ENCODE measurements around the gene MRPL50. TPM values are rescaled to one million over a fixed set of nuclear protein-coding genes. Genes with fewer than 3 reads are reported as not detected.

MRPL50 gene
- 10 to 100 TPM; 18.0 to 31.2 (median 24.4) TPM for polyA plus RNA-seq (ENCODE audit: insufficient read length in 4 of 4)

DNA sequence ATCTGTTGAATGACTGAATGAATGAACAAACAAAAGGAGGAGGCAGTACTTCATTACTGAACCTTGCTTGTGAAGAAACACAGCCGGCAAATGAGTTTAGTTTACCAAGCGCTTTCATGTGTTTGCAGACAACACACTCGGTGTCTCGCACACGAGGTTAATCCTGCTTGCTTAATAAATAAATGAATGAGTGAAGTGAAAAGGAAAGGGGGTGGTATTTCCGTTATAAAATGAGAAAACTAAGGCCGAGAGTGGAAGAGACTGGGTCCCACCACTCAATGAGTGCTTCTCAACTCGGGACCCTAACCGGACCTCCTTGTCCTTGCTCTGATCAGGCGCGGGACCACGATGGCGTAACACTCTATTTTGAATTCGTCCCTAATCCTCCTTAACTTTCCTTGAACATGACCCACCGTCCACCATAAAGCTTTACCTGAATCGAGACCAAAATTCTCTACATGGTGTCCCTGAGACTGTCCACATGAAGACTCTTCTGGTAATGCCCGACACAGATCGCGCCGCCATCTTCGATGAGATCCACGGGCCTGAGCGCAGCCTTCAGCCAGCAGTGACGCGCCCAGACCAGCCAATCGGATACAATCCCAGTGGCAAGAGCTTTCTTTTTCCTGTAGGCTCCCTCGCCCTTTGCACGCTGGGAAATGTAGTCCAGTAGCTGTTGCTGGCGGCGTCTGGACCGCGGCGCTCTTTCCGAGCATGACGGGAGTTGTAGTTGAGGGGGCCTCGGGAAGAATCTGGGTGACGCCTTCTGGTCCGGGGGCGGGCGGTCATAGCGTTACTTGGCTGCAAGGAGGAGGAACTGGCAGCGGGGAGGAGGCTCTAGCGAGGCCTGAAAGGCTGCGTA lies at the start of gene MRPL50, which contains the start of gene ZNF189:
Gene MRPL50 (minus strand): TSS at position 551 of the 862 bp plus-strand sequence. CDS start 26 bp downstream, at position 525.
Gene ZNF189 (plus strand): TSS at position 784 of the 862 bp plus-strand sequence. CDS start 306 bp downstream, outside the sequence.
- DNase-seq (ENCODE audit: low read depth in 4 of 4, low spot score in 3 of 4), result peak; percentile 95 to 99 (median 98)

DNA sequence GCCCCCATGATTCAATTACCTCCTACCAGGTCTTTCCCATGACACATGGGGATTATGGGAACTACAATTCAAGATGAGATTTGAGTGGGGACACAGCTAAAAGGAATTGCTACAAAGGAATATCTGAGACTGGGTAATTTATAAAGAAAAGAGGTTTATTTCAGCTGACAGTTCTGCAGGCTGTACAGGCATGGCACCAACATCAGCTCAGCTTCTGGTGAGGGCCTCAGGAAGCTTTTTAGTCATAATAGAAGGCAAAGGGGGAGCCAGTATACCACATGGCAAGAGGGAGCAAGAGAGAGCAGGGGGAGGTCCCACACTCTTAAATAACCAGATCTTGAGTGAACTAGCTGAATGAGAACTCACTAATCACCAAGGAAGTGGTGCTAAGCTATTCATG lies 48.3 kb upstream of the MRPL50 start:
- no peak for DNase-seq (ENCODE audit: low read depth in 4 of 4, low spot score in 3 of 4)

DNA sequence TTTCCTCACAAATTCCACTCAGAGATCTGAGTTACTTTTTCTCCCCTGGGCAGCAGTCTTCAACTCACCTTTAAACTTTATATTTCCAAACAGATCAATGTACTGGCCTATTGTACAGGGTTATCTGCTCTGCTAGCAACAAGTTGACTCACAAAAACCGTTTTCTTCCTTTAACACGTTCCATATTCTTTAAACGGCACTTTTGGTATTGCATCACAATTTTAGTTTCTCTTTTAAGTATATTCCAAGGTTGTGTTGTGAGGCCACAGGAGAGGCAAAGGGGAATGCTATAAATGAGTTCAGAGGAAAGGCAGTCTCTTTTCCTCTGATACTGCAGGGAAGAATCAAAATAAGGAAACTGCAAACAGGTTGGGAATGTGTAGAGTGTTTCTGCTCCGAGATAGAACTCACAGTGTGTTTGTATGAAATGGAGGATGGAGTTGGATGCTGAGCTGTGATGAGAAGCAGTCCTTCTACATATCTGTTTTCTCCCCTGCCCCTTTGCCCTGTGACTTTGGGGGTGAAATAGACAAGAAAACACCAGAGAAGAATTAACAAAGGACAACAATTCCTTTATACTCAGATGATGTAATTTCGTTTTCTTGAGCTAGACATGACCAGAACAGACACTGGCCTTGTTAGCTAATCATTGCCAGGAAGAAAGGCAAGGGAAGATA lies 47.1 kb upstream of the MRPL50 start:
- DNase-seq (ENCODE audit: low read depth in 4 of 4, low spot score in 3 of 4), result no peak

DNA sequence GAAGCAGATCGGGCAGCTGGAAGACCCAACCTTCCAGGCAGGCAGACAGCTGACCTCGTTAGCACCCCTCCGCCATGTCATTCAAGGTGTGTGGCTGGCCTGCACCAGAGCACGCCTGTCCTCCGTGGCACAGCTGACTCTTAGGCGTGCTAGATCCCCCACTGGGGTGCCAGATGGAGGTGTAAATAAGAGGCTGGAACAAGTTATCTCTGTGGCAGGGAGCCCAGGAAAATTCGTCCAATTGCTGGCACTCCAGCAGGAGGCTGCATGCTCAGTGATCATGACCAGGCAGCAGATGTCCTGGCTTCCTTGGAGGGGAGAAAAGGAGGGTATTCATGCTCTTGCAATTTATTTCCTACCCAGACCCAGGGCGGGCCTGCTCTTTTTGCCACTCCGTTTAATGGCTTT lies 45.0 kb upstream of the MRPL50 start:
- no peak for DNase-seq (ENCODE audit: low read depth in 4 of 4, low spot score in 3 of 4)

DNA sequence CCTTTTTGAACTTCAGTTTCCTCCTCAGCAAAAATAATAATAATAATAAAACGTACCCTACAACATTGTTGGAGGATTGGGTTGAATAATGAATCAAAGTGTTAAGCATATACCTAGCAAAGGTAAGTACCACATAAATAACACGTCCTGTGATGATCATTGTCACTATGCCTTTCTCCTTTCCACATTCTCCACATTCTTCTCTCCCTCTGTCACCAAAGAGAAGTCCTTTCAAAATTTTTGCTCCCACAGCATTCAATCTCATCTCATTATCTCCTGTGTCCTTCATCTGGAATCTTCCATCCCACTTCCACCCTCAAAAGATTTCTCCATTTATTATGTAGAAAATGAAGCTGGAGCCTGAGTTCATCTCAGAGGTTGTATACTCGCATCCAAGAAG lies 44.3 kb upstream of the MRPL50 start:
- DNase-seq (ENCODE audit: low read depth in 4 of 4, low spot score in 3 of 4), result no peak

DNA sequence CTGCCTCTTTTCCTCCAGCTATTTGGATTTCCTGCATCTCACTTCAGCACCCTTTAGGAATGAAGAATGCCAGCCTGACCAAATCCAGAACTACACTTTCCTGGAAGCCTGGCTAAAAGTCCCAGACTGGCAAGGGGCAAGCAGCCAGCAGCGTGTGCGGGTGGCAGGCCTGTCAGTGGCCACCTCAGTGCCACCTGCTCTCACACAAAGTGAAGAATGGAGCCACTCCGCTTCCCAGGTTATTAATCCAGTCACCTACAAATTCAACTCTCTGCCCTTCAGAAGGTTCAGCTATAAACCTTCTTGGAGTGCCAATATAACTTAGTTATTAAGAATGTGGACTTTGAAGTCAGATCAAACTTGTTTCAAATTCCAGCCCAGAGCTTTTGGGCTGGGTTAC lies 43.9 kb upstream of the MRPL50 start:
- no peak for DNase-seq (ENCODE audit: low read depth in 4 of 4, low spot score in 3 of 4)

DNA sequence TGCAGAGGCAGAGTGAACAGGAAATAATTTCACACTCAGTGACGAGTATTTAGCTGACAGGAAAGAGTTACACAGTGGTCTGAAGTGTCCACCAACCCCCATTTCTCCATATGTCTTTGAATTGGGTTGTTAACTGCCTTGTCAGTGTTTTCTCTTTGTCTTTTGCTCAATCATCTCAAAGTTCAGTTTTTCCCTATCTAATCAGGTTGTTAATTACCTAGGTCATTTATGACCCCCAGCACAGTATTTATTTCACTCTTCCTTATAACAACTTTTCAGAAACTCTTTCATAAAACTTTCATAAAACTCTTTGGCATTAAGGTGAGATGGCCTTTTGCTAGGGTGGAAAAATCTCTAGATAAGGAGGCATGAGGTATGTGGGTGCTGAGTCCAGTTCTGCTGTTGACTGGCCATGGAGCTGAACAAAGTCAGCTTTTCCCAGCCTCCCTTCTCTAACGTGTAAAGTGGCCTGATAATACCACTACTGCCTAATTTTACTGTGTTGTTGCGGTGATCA lies 42.4 kb upstream of the MRPL50 start:
- no peak for DNase-seq (ENCODE audit: low read depth in 4 of 4, low spot score in 3 of 4)

DNA sequence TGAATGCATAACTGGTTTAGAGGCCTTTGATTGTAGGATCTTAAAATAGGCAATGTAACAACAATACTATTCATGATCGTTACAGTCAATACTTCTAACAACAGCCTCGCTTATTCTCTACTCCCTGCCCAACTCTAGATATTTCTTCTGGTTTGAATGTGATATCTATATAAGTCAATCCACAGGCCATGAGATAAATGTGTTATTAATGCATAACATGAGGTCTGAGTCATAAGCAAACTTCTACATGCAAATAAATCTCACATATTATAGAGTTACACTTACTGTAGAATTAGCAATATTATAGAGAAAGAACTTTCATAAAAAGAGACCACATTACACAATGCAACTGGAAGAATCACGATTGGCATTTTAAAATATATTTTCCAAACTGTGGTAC lies 40.1 kb upstream of the MRPL50 start:
- DNase-seq (ENCODE audit: low read depth in 4 of 4, low spot score in 3 of 4), result no peak

DNA sequence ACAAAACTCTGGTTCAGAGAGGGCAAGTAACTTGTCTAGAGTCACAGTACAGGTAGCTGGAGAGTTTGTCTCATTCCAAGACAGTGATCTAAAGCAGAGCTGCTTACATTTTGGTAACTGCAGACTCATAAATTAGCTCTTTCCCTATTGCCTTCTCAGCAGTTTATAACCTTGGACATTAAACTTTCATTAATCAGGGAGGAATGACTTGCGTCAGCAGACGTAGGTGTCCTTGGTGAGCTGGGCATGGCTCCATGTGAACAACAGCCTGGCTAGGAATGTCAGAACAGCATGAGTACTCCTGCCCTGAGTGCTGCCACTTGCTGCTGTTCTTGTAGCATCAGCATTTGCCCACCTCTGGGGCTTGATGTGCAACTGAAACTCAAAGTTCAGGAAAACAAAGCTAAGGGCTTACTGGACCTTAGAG lies 39.4 kb upstream of the MRPL50 start:
- no peak for DNase-seq (ENCODE audit: low read depth in 4 of 4, low spot score in 3 of 4)

DNA sequence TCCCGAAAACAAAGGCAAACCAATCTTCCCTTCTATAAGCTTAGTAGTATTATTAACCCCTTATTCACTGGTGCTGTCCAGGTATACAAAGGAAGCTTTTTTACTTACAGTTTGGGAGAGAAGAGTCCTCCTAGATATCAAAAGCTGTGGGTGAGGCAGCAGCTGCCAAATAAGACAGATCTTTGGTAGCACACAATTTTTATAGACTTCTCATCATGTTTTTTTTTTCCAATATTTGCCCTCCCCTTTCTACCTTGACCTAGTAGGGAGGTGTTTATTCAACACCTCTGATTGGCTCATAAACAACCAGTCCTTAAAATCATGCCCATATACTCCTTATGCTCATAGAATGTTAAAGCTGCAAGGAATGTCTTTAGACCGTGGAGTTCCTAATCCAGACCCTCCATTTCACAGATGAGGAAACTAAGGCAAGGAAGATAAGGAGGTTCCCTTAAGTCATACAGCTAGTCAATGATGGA lies 37.2 kb upstream of the MRPL50 start, which contains the start of gene ALDOB:
Gene ALDOB (minus strand): TSS at position 174 of the 479 bp plus-strand sequence. CDS start 4,887 bp downstream, outside the sequence.
- DNase-seq (ENCODE audit: low read depth in 4 of 4, low spot score in 3 of 4), result no peak

DNA sequence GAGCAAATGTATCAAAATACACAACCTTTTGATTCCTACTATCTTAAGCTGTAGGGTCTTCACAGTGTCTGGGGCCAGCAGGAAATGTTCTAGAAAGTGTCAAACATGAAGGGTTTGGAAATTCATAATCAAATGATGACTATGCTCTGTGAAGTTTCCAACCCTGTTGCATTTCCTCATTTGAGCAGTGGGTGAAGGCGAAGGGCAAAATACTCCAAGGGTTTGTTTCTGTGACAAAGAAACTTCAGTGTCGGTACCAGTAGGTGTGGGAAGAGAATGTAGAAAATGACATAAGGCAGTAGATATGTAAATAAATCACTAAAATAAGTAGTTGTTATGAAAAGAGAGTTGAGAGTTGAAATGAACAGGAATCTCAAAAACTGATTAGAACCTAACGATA lies 36.6 kb upstream of the MRPL50 start:
- no peak for DNase-seq (ENCODE audit: low read depth in 4 of 4, low spot score in 3 of 4)

DNA sequence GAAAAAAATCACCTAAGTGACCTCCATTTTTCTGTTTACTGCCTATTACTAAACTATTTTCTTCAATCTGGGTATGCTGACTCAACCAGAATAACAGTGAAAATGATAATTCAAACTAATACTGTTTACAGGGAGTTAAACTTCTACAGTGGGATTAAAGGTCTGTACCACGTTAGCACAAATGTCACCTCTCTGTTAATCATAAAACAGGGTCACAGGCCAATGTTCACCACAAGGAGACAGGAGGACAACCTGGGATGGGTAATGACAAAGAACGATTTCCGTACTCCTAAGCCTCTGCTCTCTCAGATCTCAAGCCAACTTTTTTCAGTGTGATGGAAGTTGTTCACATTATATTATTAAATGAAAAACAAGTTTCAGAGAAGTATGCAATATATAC lies 34.8 kb upstream of the MRPL50 start:
- no peak for DNase-seq (ENCODE audit: low read depth in 4 of 4, low spot score in 3 of 4)

DNA sequence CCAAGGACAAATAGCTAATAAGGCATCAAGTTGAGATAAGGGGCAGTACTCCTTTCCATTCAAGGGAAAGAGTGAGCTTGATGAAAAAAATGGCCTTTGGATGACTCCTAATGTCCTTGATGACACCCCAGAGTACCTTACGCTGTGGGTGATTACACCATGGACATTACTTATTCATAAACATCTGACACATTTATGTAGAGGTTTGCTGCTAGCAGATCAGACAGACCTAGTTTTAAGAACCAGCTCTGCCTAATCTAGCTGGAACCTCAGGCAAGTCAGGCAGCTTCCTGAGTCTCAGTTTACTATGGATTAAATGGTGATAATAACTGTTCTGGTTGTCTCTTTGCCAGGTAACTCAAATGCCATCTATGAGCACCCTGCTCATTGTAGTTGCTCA lies 34.3 kb upstream of the MRPL50 start:
- DNase-seq (ENCODE audit: low read depth in 4 of 4, low spot score in 3 of 4), result no peak

DNA sequence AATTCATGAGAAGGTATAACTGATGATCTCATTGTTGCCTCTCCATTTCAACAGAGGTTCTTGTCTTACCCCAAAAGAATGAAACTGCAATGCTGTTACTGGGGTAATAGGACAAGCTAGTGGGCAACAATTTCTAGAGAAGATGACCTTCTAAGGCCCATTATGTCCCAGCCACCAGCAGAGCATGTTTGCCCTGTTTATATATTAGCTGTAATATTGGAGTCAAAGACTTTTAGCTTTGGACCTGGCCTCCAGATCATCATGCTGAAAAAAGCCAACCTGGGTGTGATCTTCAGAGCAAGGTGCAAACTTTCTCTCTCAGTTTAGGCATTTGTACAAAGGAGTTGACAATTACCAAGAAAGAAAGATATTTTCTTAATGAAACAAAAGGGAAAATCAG lies 33.8 kb upstream of the MRPL50 start:
- DNase-seq (ENCODE audit: low read depth in 4 of 4, low spot score in 3 of 4), result no peak

DNA sequence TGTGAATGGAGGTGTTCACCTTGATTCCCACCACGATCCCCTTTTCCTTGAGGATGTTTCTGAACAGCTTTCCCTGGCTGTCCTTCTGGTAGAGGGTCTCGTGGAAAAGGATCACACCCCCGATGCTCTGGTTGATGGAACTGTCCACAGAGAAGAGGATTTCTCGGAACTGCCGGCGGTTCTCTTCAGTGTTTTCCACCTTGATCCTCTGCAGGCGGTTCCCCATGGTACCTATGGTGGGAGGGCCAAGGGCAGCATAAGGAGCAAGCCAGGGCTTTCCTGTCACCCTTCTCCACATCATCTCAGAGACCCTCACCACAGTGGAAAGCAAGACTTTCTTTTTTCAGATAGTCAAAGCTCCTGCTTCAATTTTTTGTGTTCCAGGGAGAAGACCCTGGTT lies 31.3 kb upstream of the MRPL50 start:
- DNase-seq (ENCODE audit: low read depth in 4 of 4, low spot score in 3 of 4), result no peak

DNA sequence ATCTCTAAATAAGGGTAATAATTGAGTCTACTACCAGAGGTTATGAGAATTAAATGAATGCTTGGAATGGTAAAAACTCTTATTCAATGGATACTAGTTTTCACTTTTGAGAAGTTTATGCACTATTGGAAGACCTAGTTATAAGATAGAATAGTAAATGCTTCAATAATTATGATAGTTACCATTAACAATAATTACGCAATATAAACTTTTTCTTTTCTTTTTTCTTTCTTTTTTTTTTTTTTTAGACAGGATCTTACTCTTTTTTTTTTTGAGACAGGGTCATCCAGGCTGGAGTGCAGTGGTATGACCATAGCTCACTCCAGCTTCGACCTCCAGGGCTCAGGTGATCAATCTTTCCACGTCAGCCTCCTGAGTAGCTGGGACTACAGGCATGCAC lies 30.5 kb upstream of the MRPL50 start:
- DNase-seq (ENCODE audit: low read depth in 4 of 4, low spot score in 3 of 4), result no peak

DNA sequence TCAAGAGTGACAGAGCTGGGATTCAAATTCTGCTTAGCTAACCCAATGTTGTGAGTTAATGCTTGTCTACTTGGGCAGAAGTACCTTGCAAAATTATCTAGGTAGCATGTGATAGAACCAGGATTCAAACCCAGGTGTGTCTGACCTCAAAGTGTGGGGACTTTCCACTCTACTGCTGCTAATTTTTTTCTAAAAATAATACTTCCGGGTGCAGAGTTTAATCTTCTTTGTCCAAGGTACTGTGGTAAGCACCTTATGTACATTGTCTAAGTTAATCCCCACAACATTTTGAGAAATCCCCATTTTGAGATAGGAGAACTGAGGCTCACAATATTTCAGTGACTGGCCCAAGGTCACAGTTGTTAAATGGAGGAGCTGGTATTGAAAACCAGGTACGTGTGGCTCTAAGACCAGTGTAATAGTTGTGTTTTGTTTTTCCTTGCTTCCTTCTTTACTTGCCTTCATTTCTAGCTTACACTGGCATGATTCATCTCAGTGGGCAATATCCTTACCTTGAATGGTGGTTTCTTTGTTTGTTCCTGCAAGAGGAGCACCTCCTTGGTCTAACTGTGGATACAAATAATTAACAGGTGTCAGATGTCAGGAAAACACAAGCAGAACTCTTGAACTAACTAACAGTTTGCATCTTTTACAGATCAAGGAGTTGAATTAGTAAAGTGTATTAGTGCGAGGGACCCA lies 29.7 kb upstream of the MRPL50 start:
- DNase-seq (ENCODE audit: low read depth in 4 of 4, low spot score in 3 of 4), result no peak

DNA sequence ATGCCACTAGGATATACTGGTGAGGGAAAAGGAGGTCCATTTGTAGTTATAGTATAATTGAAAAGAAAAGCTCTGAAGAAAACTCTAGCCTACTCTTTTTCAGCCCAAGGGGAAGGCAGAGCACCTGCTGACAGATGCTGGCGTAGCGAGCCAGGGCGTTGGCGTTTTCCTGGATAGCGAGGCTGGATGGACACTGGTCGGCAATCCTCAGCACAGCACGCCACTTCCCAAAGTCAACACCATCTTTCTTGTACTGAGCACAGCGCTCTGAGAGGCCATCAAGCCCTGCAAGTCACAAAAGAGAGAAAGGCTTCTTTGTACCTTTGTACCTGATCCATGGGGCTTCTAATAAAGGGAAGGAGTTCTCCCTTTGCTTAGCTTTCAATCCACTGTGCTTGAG lies 28.9 kb upstream of the MRPL50 start:
- DNase-seq (ENCODE audit: low read depth in 4 of 4, low spot score in 3 of 4), result no peak

DNA sequence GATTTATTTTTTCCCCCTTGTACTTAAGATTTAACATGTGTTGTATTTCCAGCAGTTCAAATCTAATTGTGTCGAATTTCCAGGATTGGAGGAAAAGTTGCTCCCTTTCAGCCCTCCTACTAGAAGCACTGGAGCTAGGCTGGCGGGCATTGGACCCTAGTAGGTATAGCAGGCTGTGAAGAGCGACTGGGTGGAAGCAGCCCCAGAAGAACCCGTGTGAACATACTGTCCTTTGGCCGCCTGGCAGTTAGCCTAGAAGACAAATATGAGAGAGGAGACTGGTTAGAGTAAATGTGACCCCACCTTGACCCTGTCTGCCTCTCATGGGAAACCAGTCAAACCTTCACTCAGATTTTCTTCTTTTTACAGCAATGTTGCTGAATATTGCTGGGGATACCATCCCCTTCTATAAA lies 23.2 kb upstream of the MRPL50 start:
- DNase-seq (ENCODE audit: low read depth in 4 of 4, low spot score in 3 of 4), result no peak

DNA sequence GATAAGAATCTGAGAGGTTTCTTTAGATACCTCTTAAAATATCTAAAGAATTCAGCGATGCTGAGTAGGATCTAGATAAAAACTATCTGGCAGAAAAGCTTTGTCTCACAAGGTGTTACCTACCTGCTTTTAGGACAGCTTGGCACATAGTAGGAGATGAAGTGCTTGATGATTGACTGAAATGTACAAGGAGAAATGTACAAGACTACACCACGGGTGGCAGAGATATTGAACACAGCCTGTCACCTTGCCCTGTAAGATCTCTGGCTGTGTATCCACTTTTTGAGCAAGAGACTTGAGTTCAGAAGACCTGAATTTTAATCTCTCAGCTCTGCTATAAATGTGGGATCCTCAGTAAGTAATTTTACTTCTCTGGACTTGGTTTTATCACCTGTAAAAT lies 21.4 kb upstream of the MRPL50 start:
- DNase-seq (ENCODE audit: low read depth in 4 of 4, low spot score in 3 of 4), result no peak
